AG10803 (cell line): ENCODE data around the gene PDCD7.
"Not testable (repeated sequence)": the region's sequence is repeated elsewhere in the genome, so short reads cannot be mapped to it uniquely, and the experiment has no call there.

Experiments used
- DNase-seq: peaks from one replicate; pipeline ENCODE4 v3.0.0; 2010; ENCODE audit warnings: low read depth
- H3K4me3 ChIP-seq: 2 replicates; pipeline ENCODE4 v1.5.1; 2011; ENCODE audit warnings: mild to moderate bottlenecking, low read length, control low read depth
- CTCF ChIP-seq: conservative IDR thresholded peaks from 2 replicates; pipeline ENCODE4 v1.5.1; 2011; ENCODE audit warnings: mild to moderate bottlenecking, low read length, control low read depth, inconsistent platforms

The PDCD7 gene

GRCh38 chr15:65095747-65096104 is 37.9 kb downstream of the PDCD7 start:
- no peak for DNase-seq
- TF ChIP-seq CTCF, result no peak
- no peak overlapping the region for H3K4me3 ChIP-seq

- no peak for DNase-seq
- no peak for TF ChIP-seq CTCF
- no peak overlapping the region for H3K4me3 ChIP-seq
Measured at GRCh38 chr15:65095011-65095746, 38.4 kb downstream of the PDCD7 start.

GRCh38 chr15:65094294-65094995 is 39.2 kb downstream of the PDCD7 start:
- H3K4me3 ChIP-seq, result no peak overlapping the region
- DNase-seq, result no peak

GRCh38 chr15:65093793-65094170 is 39.8 kb downstream of the PDCD7 start:
- H3K4me3 ChIP-seq, DNase-seq: not testable (repeated sequence)

More at GRCh38 chr15:65094294-65094995, 39.2 kb downstream of the PDCD7 start:
- TF ChIP-seq CTCF, result no peak

- no peak for DNase-seq
- no peak for TF ChIP-seq CTCF
- H3K4me3 ChIP-seq, result no peak overlapping the region
Measured at GRCh38 chr15:65092911-65093792, 40.5 kb downstream of the PDCD7 start.

GRCh38 chr15:65091946-65092770 is 41.5 kb downstream of the PDCD7 start:
- no peak for DNase-seq
- no peak overlapping the region for H3K4me3 ChIP-seq
- no peak for TF ChIP-seq CTCF
